Colonic mucosa (tissue), 4 donors: ENCODE measurements around the gene NTN1. TPM values are rescaled to one million over a fixed set of nuclear protein-coding genes. Genes with fewer than 3 reads are reported as not detected.
"Not testable (repeated sequence)": the region's sequence is repeated elsewhere in the genome, so short reads cannot be mapped to it uniquely, and the experiment has no call there.

ENCODE experiments used
- DNase-seq: peaks from one replicate; pipeline ENCODE4 v3.0.0-alpha.2; 2020
- H3K27ac ChIP-seq: fragments of 200-600 bp; one replicate; pipeline ENCODE4 v1.8.0; 2021
- H3K27me3 ChIP-seq: fragments of 200-600 bp; one replicate; pipeline ENCODE4 v1.8.0; 2021
- H3K36me3 ChIP-seq: fragments of 200-600 bp; one replicate; pipeline ENCODE4 v1.8.0; 2021
- H3K4me1 ChIP-seq: fragments of 200-600 bp; one replicate; pipeline ENCODE4 v1.8.0; 2021; ENCODE audit warnings: mild to moderate bottlenecking
- H3K4me3 ChIP-seq: fragments of 200-600 bp; one replicate; pipeline ENCODE4 v1.8.0; 2021
- H3K9ac ChIP-seq, 2 donors: one replicate each; pipeline ENCODE4 v1.7.0; 2013; ENCODE audit warnings: control low read depth in 2 of 2, low read depth in 2 of 2, low read length in 2 of 2
- H3K9me3 ChIP-seq: fragments of 200-600 bp; one replicate; pipeline ENCODE4 v1.8.0; 2021
- intact Hi-C: fragments of 100-400 bp; cut with DNase I; formaldehyde crosslinking; loops from one replicate; pipeline ENCODE4 v1.14.1; 2022
- total RNA-seq, 2 donors: library from RNA; stranded (reverse); fragmentation: NEBNext Ultra II Directional in 1 of 2; extraction: Animal tissue kit (Norgen Biotek cat#: 25700) in 1 of 2; gene quantifications; one replicate each; pipeline ENCODE4 v1.2.1, GENCODE V29; 2021
- TF ChIP-seq, protein P1 (sequence below): fragments of 200-600 bp; IDR thresholded peaks from one replicate; pipeline ENCODE4 v1.8.0; 2022; ENCODE audit warnings: antibody characterized with exemption, mild to moderate bottlenecking
- donor health status: healthy.
- donor health status: DM: no; HTN: no; CAD: no.
- donor health status: DM: no; HTN: no; CAD: no.

NTN1 gene
- total RNA-seq, 2 donors from 2014 or later = 2.1 to 5.5 TPM

DNA sequence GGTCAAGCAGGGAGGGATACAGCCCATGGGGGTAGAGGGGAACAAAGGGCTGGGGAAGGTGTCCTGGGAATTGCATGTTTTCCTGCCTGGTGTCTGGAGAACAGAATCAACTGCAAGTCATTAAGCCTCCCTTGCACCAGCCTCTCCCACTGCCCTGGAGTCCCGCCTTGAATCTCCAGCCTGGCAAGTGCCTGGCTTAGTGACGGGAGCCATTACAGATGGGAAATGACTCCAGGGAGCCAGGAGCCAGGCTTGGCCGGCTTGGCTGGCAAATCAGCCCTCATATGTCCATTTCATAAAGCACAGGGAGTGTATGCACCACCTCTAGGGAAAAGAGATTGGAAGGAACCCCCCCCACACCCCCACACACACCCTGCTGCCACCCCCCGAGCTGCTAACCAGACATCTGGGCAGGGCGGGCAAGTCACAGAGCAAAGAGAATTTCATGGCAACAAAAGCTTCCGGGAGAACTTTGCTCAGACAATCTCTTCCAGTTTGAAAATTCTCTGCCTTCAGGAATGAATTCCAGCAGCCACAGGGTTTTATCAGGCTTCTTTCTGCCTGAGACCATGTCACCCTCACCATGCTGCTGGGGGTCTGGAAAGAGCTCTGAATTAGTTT, 127.7 kb downstream of the NTN1 start:
- H3K9ac ChIP-seq = no peak overlapping the region
- H3K27me3 ChIP-seq = no peaks in the 10 kb centered on the region
- no peak overlapping the region for H3K27ac ChIP-seq
- intact Hi-C loops = no loop called here
- H3K4me1 ChIP-seq = no peaks in the 10 kb centered on the region
- H3K4me3 ChIP-seq = no peak overlapping the region
- no peaks in the 10 kb centered on the region for H3K36me3 ChIP-seq
- TF ChIP-seq, protein P1, sequence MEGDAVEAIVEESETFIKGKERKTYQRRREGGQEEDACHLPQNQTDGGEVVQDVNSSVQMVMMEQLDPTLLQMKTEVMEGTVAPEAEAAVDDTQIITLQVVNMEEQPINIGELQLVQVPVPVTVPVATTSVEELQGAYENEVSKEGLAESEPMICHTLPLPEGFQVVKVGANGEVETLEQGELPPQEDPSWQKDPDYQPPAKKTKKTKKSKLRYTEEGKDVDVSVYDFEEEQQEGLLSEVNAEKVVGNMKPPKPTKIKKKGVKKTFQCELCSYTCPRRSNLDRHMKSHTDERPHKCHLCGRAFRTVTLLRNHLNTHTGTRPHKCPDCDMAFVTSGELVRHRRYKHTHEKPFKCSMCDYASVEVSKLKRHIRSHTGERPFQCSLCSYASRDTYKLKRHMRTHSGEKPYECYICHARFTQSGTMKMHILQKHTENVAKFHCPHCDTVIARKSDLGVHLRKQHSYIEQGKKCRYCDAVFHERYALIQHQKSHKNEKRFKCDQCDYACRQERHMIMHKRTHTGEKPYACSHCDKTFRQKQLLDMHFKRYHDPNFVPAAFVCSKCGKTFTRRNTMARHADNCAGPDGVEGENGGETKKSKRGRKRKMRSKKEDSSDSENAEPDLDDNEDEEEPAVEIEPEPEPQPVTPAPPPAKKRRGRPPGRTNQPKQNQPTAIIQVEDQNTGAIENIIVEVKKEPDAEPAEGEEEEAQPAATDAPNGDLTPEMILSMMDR = no peak
- no peaks in the 10 kb centered on the region for H3K9me3 ChIP-seq
- peak; percentile 33 for DNase-seq

DNA sequence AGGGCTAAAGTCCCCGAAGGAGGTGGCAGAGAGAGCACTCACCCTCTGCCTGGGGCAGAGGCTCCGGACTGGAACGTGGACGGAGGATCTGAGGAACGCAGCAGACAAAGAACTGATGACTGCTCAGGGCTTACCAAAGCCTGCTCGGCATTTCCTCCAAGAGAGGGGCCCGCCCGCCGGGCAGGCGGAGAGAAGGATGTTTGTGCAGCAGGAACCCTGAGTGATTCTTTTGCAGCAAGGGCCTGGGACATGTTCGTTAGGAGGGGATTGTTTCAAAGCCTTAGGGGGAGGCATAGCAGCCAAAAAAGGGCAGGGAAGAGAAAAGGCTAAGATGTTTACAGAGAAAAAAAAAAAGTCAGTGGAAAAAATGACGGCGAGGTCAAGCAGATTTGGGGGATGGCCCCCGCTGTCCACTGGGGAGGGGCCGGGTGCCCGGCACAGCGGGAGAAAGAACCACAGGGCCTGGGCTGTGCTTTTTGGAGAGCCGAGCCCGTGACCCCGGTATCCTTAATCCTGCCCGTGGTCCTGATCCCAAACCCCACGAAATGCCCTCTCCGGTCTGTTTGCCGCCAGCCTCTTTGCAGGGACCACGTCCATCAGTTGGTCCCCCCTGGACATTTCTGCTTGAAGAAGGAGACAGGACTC, 129.3 kb downstream of the NTN1 start:
- Histone ChIP-seq H3K9ac (peak overlapping the region in 1 of 2 donors; percentile 7), H3K4me1 (no peaks in the 10 kb centered on the region), H3K4me3 (no peak overlapping the region), H3K27me3 (no peaks in the 10 kb centered on the region), H3K9me3 (no peaks in the 10 kb centered on the region), H3K27ac (peak overlapping the region; percentile 33), H3K36me3 (no peaks in the 10 kb centered on the region)
- no peak for DNase-seq
- TF ChIP-seq, protein P1 = no peak
- intact Hi-C loops = loop anchor here (10.0 kb wide), 1 partner anchor 146 kb away; no protein-coding TSS in a partner anchor

DNA sequence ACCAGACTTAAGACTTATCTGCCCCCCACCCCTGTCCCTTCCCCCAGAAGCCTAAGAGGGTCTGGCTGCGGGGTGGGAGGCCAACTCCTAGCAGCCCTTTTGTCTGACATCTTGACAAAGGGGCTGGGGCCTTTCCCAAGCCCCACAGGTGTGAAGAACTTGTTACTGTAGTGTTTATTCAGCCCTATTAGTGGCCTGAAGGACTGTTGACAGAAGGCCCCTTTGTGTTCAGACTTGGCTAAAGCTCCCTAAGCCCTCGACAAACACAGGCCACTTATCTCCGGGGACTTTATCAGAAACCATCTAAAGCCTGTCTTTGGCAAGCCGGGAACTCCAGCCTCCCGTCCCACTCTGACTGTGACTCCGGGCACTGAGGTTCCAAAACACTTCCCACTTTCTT, 129.8 kb downstream of the NTN1 start:
- H3K4me3 ChIP-seq = no peak overlapping the region
- no peaks in the 10 kb centered on the region for H3K9me3 ChIP-seq
- H3K36me3 ChIP-seq = no peaks in the 10 kb centered on the region
- no peaks in the 10 kb centered on the region for H3K27me3 ChIP-seq
- no peaks in the 10 kb centered on the region for H3K4me1 ChIP-seq
- H3K27ac ChIP-seq = peak overlapping the region; percentile 33
- TF ChIP-seq, protein P1 = no peak
- H3K9ac ChIP-seq = no peak overlapping the region
- intact Hi-C loops = loop anchor here (10.0 kb wide), 1 partner anchor 146 kb away; no protein-coding TSS in a partner anchor
- DNase-seq = no peak

DNA sequence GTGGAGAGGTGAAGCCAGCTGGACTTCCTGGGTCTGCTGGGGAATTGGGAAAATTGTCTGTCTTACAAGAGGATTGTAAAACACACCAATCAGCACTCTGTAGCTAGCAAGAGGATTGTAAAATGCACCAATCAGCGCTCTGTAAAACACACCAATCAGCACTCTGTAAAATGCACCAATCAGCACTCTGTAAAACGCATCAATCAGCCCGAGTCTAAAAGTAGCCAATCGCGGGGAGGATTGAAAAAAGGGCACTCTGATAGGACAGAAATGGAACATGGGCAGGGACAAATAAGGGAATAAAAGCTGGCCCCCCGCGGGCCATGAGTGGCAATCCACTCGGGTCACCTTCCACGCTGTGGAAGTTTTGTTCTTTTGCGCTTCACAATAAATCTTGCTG, 130.4 kb downstream of the NTN1 start:
- not testable (repeated sequence) for H3K9me3 ChIP-seq, H3K4me3 ChIP-seq, H3K4me1 ChIP-seq, H3K27ac ChIP-seq, H3K36me3 ChIP-seq, H3K9ac ChIP-seq, H3K27me3 ChIP-seq, DNase-seq
- intact Hi-C loops = loop anchor here (10.0 kb wide), 1 partner anchor 147 kb away; no protein-coding TSS in a partner anchor

DNA sequence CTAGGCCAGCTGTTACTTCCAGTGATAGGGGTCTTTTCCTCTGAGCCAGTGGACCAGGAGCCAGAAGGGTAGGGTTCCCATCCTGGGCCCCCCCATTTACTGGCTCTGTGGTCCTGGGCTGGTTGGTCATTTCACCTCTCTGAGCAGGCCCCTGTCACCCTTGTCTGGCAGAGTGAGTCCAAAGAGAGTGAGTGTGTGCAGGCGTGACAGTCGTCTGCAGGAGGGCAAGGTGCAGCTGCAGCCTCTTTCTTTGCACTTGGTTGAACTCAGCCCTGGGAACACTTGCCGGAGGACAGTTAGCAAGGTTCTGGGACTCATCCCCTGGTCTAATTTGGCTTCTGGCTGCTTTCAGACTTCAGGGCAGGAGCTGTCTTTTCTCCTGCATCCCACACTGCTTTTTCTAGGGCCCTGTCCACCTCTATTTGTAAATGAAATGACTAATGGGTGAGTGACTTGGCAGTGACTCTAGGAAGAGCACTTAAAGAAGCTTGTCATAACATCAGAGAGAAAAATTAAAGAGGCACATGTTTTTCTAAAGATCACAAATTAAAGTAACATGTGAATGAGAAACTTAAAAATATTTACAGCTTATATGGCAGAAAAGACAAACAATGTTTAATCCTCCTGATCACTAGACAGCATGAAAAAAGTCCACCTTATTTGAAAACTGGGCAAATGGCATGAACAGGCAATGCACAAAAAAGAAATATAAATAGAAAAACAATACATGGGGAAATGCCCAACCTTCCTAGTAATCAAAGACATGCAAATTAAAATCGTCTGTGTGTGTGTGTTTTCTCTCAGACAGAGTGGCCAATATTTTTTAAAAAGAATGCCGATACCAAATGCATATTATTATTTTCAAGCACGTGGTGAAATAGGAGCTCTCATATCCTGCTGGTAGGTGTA, 137.5 kb downstream of the NTN1 start:
- intact Hi-C loops = loop anchor here (10.0 kb wide), 1 partner anchor 154 kb away; no protein-coding TSS in a partner anchor
- no peaks in the 10 kb centered on the region for H3K4me1 ChIP-seq
- no peaks in the 10 kb centered on the region for H3K36me3 ChIP-seq
- H3K4me3 ChIP-seq = no peak overlapping the region
- TF ChIP-seq, protein P1 = no peak
- no peaks in the 10 kb centered on the region for H3K9me3 ChIP-seq
- no peak overlapping the region for H3K27ac ChIP-seq
- DNase-seq = no peak
- no peaks in the 10 kb centered on the region for H3K27me3 ChIP-seq
- no peak overlapping the region for H3K9ac ChIP-seq
